Endothelial cell of umbilical vein (primary cell): ENCODE data around the gene FYB1. TPM values are rescaled to one million over a fixed set of nuclear protein-coding genes. Genes with fewer than 3 reads are reported as not detected.

Source experiments
- BruUV-seq: library from RNA; stranded (reverse); fragments of 400-500 nt; replicated peaks from 2 replicates; lab custom pipeline; 2021; lab: Mats Ljungman, UMichigan
- CTCF ChIA-PET: fragments of 300-600, 350-600 bp; sonication (Branson Sonifier 250); formaldehyde crosslinking; loops from one replicate; lab custom pipeline; 2021; ENCODE audit warnings: antibody characterized with exemption, inconsistent platforms; lab: Charles Lee
- POLR2A ChIA-PET: fragments of 300-600, 350-600 bp; sonication (Branson Sonifier 250); formaldehyde crosslinking; loops from one replicate; lab custom pipeline; 2021; ENCODE audit warnings: antibody characterized with exemption, inconsistent platforms; lab: Charles Lee
- DNase-seq: peaks from one replicate; pipeline ENCODE4 v3.0.0-alpha.2; 2011; ENCODE audit warnings: low read depth, low spot score
- FAIRE-seq: peaks from 2 replicates; lab custom pipeline; 2011; peaks lifted over from hg19 to GRCh38; lab: Jason Lieb, UNC
- H2AFZ ChIP-seq: 2 replicates; pipeline ENCODE4 v1.6.0; 2012; ENCODE audit warnings: low read depth, low read length, control low read depth, inconsistent platforms
- H3K27ac ChIP-seq: 2 replicates; pipeline ENCODE4 v1.5.1; 2011; ENCODE audit warnings: low read depth, mild to moderate bottlenecking, control low read depth, low read length, moderate library complexity; ENCODE audit not compliant: insufficient read depth
- H3K27me3 ChIP-seq, 2 experiments: 2 replicates each; pipeline versions ENCODE4 v1.6.0 to v1.6.1; 2011; ENCODE audit warnings: low read length in 2 of 2, mixed read lengths in 1 of 2; ENCODE audit not compliant: control insufficient read depth in 2 of 2, insufficient read depth in 2 of 2
- H3K36me3 ChIP-seq, 2 experiments: 2 replicates in 1 of 2; 3 replicates in 1 of 2; pipeline ENCODE4 v1.5.1; 2011; ENCODE audit warnings: low read length in 2 of 2, mild to moderate bottlenecking in 1 of 2, moderate library complexity in 1 of 2; ENCODE audit not compliant: control insufficient read depth in 2 of 2, insufficient read depth in 2 of 2; ENCODE audit errors: extremely low read depth in 1 of 2
- H3K4me1 ChIP-seq: 3 replicates; pipeline ENCODE4 v1.5.1; 2011; ENCODE audit warnings: mild to moderate bottlenecking, low read length; ENCODE audit not compliant: control insufficient read depth, insufficient read depth; ENCODE audit errors: extremely low read depth
- H3K4me2 ChIP-seq: 2 replicates; pipeline ENCODE4 v1.6.1; 2011; ENCODE audit warnings: low read length, control low read depth, mixed read lengths; ENCODE audit not compliant: insufficient read depth
- H3K4me3 ChIP-seq, 3 experiments: fragments of 200-600 bp in 1 of 3; sonication (generic), shearing (Covaris generic) in 1 of 3; replicated peaks in 1 of 3; 2 replicates each; pipeline ENCODE4 v1.5.1; 2011 to 2016; ENCODE audit warnings: control low read depth in 3 of 3, low read length in 3 of 3, mild to moderate bottlenecking in 2 of 3, inconsistent platforms in 1 of 3, low read depth in 1 of 3, moderate library complexity in 1 of 3; ENCODE audit not compliant: insufficient read depth in 1 of 3
- H3K79me2 ChIP-seq: 2 replicates; pipeline ENCODE4 v1.6.0; 2012; ENCODE audit warnings: low read length, inconsistent platforms; ENCODE audit not compliant: control insufficient read depth, insufficient read depth
- H3K9ac ChIP-seq: replicated peaks from 2 replicates; pipeline ENCODE3; 2011; ENCODE audit warnings: low read length, control low read depth; ENCODE audit not compliant: insufficient read depth; ENCODE audit errors: extremely low read depth
- H3K9me1 ChIP-seq: replicated peaks from 3 replicates; pipeline ENCODE4 v1.6.0; 2011; ENCODE audit warnings: mild to moderate bottlenecking, low read length; ENCODE audit not compliant: control insufficient read depth, insufficient read depth; ENCODE audit errors: extremely low read depth
- H3K9me3 ChIP-seq: replicated peaks from 2 replicates; pipeline ENCODE4 v1.5.1; 2012; ENCODE audit warnings: low read length, inconsistent platforms; ENCODE audit not compliant: control insufficient read depth, insufficient read depth
- H4K20me1 ChIP-seq: replicated peaks from 2 replicates; pipeline ENCODE3; 2011; ENCODE audit warnings: mild to moderate bottlenecking, low read length; ENCODE audit not compliant: control insufficient read depth, insufficient read depth; ENCODE audit errors: extremely low read depth
- CTCF ChIP-seq, 2 donors: IDR thresholded peaks; 1 replicate in 1 of 2; 2 replicates in 1 of 2; pipeline ENCODE4 v1.5.1; 2011; ENCODE audit warnings: low read length in 2 of 2, mild to moderate bottlenecking in 2 of 2, moderate library complexity in 2 of 2, control low read depth in 1 of 2, inconsistent platforms in 1 of 2, low read depth in 1 of 2; ENCODE audit not compliant: insufficient read depth in 1 of 2; ENCODE audit errors: extremely low read depth in 1 of 2
- EZH2 ChIP-seq: IDR thresholded peaks from 2 replicates; pipeline ENCODE4 v1.6.1; 2012; ENCODE audit warnings: borderline replicate concordance, low read depth, mild to moderate bottlenecking, moderate library complexity, low read length, inconsistent platforms; ENCODE audit not compliant: severe bottlenecking
- FOS ChIP-seq: IDR thresholded peaks from 2 replicates; pipeline ENCODE4 v1.6.1; 2011; ENCODE audit warnings: mild to moderate bottlenecking, low read length, moderate library complexity, borderline replicate concordance; ENCODE audit not compliant: insufficient read depth
- GATA2 ChIP-seq: IDR thresholded peaks from 2 replicates; pipeline ENCODE4 v1.7.0; 2011; ENCODE audit warnings: low read depth, mild to moderate bottlenecking, moderate library complexity, mixed read lengths, low read length; ENCODE audit not compliant: insufficient read length, insufficient read depth
- JUN ChIP-seq: IDR thresholded peaks from 2 replicates; pipeline ENCODE4 v1.6.1; 2011; ENCODE audit warnings: borderline replicate concordance, low read depth; ENCODE audit not compliant: insufficient read length, insufficient read depth
- MYC ChIP-seq: IDR thresholded peaks from one replicate; pipeline ENCODE4 v1.6.1; 2011; ENCODE audit warnings: mild to moderate bottlenecking, low read depth, low read length
- POLR2A ChIP-seq: IDR thresholded peaks from 2 replicates; pipeline ENCODE4 v1.6.1; 2012; ENCODE audit warnings: low read depth, mild to moderate bottlenecking, control low read depth, low read length
- POLR2AphosphoS5 ChIP-seq: IDR thresholded peaks from 2 replicates; pipeline ENCODE4 v1.6.1; 2012; ENCODE audit warnings: low read depth, mild to moderate bottlenecking, control low read depth, low read length, moderate library complexity; ENCODE audit not compliant: insufficient read depth
- dilution Hi-C: fragments of 300-500 bp; cut with MboI; formaldehyde crosslinking; loops from one replicate; pipeline ENCODE4 v1.15.0; 2019; ENCODE audit warnings: low sequenced_read_pairs; ENCODE audit not compliant: extremely low pct_ligation_motif_present
- intact Hi-C: fragments of 100-400 bp; cut with micrococcal nuclease; formaldehyde crosslinking; loops from one replicate; pipeline ENCODE4 v1.10.0; 2022
- polyA plus RNA-seq, 4 experiments: library from polyadenylated mRNA; depleted of rRNA in 3 of 4; stranded (reverse) in 3 of 4; unstranded in 1 of 4; fragments of >200 nt; gene quantifications; 2 replicates each; pipeline versions ENCODE4 v1.2.1 to v1.2.3, GENCODE V29; 2011 to 2012; ENCODE audit warnings: missing spikeins in 1 of 4
- total RNA-seq: library from RNA; stranded (reverse); gene quantifications from 2 replicates; pipeline ENCODE4 v1.2.3, GENCODE V29; 2021
- TF ChIP-seq, protein P1 (sequence below): IDR thresholded peaks from 2 replicates; pipeline ENCODE4 v1.6.1; 2011; ENCODE audit not compliant: insufficient read depth, insufficient read length

Gene FYB1
- total and polyA plus RNA-seq, 2 donors (not counting 3 experiments of a cell fraction or from before 2014, with no cell fraction given): 0.44 TPM; not detected in 1

- POLR2A ChIA-PET: no interaction called here
- FAIRE-seq: no peak
Observed at GRCh38 chr5:39167141-39167971, 52.0 kb downstream of the FYB1 start.

More at GRCh38 chr5:39167141-39167971, 52.0 kb downstream of the FYB1 start:
- no peaks in the 10 kb centered on the region for H3K79me2 ChIP-seq
- intact Hi-C loops (no loop called here), dilution Hi-C loops (no loop called here)
- no peak overlapping the region for H3K9ac ChIP-seq
- H3K9me3 ChIP-seq: no peaks in the 10 kb centered on the region
- H3K36me3 ChIP-seq: no peaks in the 10 kb centered on the region
- no peak overlapping the region for H2AFZ ChIP-seq
- CTCF ChIA-PET: interaction anchor here (0.9 kb wide), 1 partner anchor 22 kb away, joined by 3 read pairs; no protein-coding TSS in a partner anchor
- no peaks in the 10 kb centered on the region for H3K27me3 ChIP-seq
- peaks cover 4% of the 10 kb centered on the region for H3K4me1 ChIP-seq
- no peaks in the 10 kb centered on the region for H3K9me1 ChIP-seq
- DNase-seq: peak; percentile 28
- no peaks in the 10 kb centered on the region for H4K20me1 ChIP-seq
- no TSS peak for BruUV-seq
- no peak overlapping the region for H3K27ac ChIP-seq
- no peak overlapping the region for H3K4me2 ChIP-seq
- H3K4me3 ChIP-seq: no peak overlapping the region
- no peak for TF ChIP-seq POLR2A
- TF ChIP-seq FOS: no peak
- TF ChIP-seq JUN: no peak
- TF ChIP-seq EZH2: no peak
- TF ChIP-seq, protein P1, sequence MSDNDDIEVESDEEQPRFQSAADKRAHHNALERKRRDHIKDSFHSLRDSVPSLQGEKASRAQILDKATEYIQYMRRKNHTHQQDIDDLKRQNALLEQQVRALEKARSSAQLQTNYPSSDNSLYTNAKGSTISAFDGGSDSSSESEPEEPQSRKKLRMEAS: no peak
- TF ChIP-seq GATA2: no peak
- no peak for TF ChIP-seq CTCF (IDR thresholded peaks at IDR 0.05; ENCODE audit: extremely low read depth in 1 of 2, insufficient read depth in 1 of 2, low read depth in 1 of 2, low read length in 2 of 2)
- no peak for TF ChIP-seq MYC
- no peak for TF ChIP-seq POLR2AphosphoS5
